ENCODE data around the gene SCYGR1.

SCYGR1 gene

GRCh38 chr2:227413371-227413770, 25.6 kb upstream of the SCYGR1 start:
- no peak overlapping the region for H2BK15ac ChIP-seq (replicated peaks; ENCODE audit: low read depth)
- no peaks in the 10 kb centered on the region for H3K27me3 ChIP-seq (ENCODE audit: insufficient read depth, low read length, poor library complexity)
- DNase-seq: no peak
- H4K5ac ChIP-seq (ENCODE audit: low read length): no peak overlapping the region
- no peak overlapping the region for H3K4me3 ChIP-seq (ENCODE audit: low read length)
- H3K79me1 ChIP-seq (ENCODE audit: low read length): no peaks in the 10 kb centered on the region
- no peak overlapping the region for H3K27ac ChIP-seq (ENCODE audit: low read depth, low read length)
- H3K4me2 ChIP-seq (ENCODE audit: low read length): no peak overlapping the region
- WGBS (ENCODE audit: extremely low coverage, insufficient coverage, low lambda C conversion rate): no CpG with 5 or more reads among the region's 8 CpGs
- no peak overlapping the region for H2BK5ac ChIP-seq (ENCODE audit: low read length)
- no peaks in the 10 kb centered on the region for H3K79me2 ChIP-seq (ENCODE audit: control insufficient read depth, insufficient read depth, low read length)
- no peak overlapping the region for H2AK5ac ChIP-seq (ENCODE audit: low read length)
- H3K9ac ChIP-seq (ENCODE audit: low read length): no peak overlapping the region
- H3K18ac ChIP-seq (ENCODE audit: low read length): no peak overlapping the region
- H3K4ac ChIP-seq (ENCODE audit: low read depth, low read length): no peak overlapping the region
- H2BK120ac ChIP-seq (ENCODE audit: low read depth, low read length): no peak overlapping the region
- no peak overlapping the region for H3K56ac ChIP-seq (ENCODE audit: low read length)
- H3K4me1 ChIP-seq (ENCODE audit: control insufficient read depth, low read depth, low read length): no peaks in the 10 kb centered on the region
- H4K8ac ChIP-seq (ENCODE audit: low read depth, low read length): no peak overlapping the region
- H3K36me3 ChIP-seq (ENCODE audit: control insufficient read depth, insufficient read depth, low read length): no peaks in the 10 kb centered on the region
- H3K23ac ChIP-seq (ENCODE audit: low read length): no peak overlapping the region

- H2BK15ac ChIP-seq (replicated peaks; ENCODE audit: low read depth): no peak overlapping the region
- no peak for DNase-seq
Observed at GRCh38 chr2:227412877-227413276, 25.1 kb upstream of the SCYGR1 start.

GRCh38 chr2:227411990-227412350, 24.2 kb upstream of the SCYGR1 start:
- H4K8ac ChIP-seq (ENCODE audit: low read depth, low read length): no peak overlapping the region
- H3K18ac ChIP-seq (ENCODE audit: low read length): no peak overlapping the region
- no peak overlapping the region for H3K4ac ChIP-seq (ENCODE audit: low read depth, low read length)
- H2AK5ac ChIP-seq (ENCODE audit: low read length): no peak overlapping the region
- WGBS (ENCODE audit: extremely low coverage, insufficient coverage, low lambda C conversion rate): no CpG with 5 or more reads among the region's 3 CpGs
- no peaks in the 10 kb centered on the region for H3K79me1 ChIP-seq (ENCODE audit: low read length)
- no peak overlapping the region for H3K23ac ChIP-seq (ENCODE audit: low read length)
- H3K27me3 ChIP-seq (ENCODE audit: insufficient read depth, low read length, poor library complexity): no peaks in the 10 kb centered on the region
- no peak overlapping the region for H2BK15ac ChIP-seq (replicated peaks; ENCODE audit: low read depth)
- no peak for DNase-seq
- no peak overlapping the region for H3K4me2 ChIP-seq (ENCODE audit: low read length)
- no peak overlapping the region for H3K56ac ChIP-seq (ENCODE audit: low read length)
- no peaks in the 10 kb centered on the region for H3K79me2 ChIP-seq (ENCODE audit: control insufficient read depth, insufficient read depth, low read length)
- H3K36me3 ChIP-seq (ENCODE audit: control insufficient read depth, insufficient read depth, low read length): no peaks in the 10 kb centered on the region
- no peak overlapping the region for H3K27ac ChIP-seq (ENCODE audit: low read depth, low read length)
- H2BK120ac ChIP-seq (ENCODE audit: low read depth, low read length): no peak overlapping the region
- H3K4me1 ChIP-seq (ENCODE audit: control insufficient read depth, low read depth, low read length): no peaks in the 10 kb centered on the region
- no peak overlapping the region for H4K5ac ChIP-seq (ENCODE audit: low read length)
- no peak overlapping the region for H3K9ac ChIP-seq (ENCODE audit: low read length)
- no peak overlapping the region for H2BK5ac ChIP-seq (ENCODE audit: low read length)
- H3K4me3 ChIP-seq (ENCODE audit: low read length): no peak overlapping the region

More at GRCh38 chr2:227412877-227413276, 25.1 kb upstream of the SCYGR1 start:
- Histone ChIP-seq H3K79me1 (ENCODE audit: low read length) (no peaks in the 10 kb centered on the region), H2BK5ac (ENCODE audit: low read length) (no peak overlapping the region), H3K27ac (ENCODE audit: low read depth, low read length) (no peak overlapping the region), H2BK120ac (ENCODE audit: low read depth, low read length) (no peak overlapping the region), H3K4ac (ENCODE audit: low read depth, low read length) (no peak overlapping the region), H3K27me3 (ENCODE audit: insufficient read depth, low read length, poor library complexity) (no peaks in the 10 kb centered on the region), H2AK5ac (ENCODE audit: low read length) (no peak overlapping the region), H3K23ac (ENCODE audit: low read length) (no peak overlapping the region), H3K18ac (ENCODE audit: low read length) (no peak overlapping the region), H4K5ac (ENCODE audit: low read length) (no peak overlapping the region), H3K4me1 (ENCODE audit: control insufficient read depth, low read depth, low read length) (no peaks in the 10 kb centered on the region), H3K56ac (ENCODE audit: low read length) (no peak overlapping the region), H4K8ac (ENCODE audit: low read depth, low read length) (no peak overlapping the region), H3K79me2 (ENCODE audit: control insufficient read depth, insufficient read depth, low read length) (no peaks in the 10 kb centered on the region), H3K36me3 (ENCODE audit: control insufficient read depth, insufficient read depth, low read length) (no peaks in the 10 kb centered on the region), H3K9ac (ENCODE audit: low read length) (no peak overlapping the region), H3K4me2 (ENCODE audit: low read length) (no peak overlapping the region), H3K4me3 (ENCODE audit: low read length) (no peak overlapping the region)
- WGBS (ENCODE audit: extremely low coverage, insufficient coverage, low lambda C conversion rate): no CpG with 5 or more reads among the region's 5 CpGs

DNA sequence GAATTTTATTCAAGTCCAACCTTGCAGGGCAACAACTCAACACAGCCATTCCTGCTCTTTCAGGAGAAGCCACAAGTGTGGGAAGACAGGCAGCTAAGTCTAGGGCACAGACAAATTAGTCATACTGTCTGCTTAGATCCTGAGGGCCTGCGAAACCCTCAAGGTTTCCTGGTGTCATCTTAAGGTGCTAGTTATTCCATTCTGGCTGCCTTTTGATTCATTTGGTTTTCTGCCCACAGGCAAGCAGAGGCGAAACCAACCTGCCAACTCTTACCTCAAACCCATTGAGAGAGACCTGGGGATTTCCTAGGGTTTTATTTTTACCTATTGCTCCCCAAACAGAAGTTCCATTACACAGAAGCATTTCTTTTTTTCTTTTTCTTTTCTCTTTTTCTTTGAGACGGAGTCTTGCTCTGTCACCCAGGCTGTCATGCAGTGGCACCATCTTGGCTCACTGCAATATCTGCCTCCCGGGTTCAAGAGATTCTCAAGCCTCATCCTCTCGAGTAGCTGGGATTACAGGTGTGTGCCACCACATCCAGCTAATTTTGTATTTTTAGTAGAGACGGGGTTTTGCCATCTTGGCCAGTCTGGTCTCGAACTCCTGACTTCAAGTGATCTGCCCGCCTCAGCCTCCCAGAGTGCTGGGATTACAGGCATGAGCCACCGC, 23.7 kb upstream of the SCYGR1 start:
- H3K27ac ChIP-seq (ENCODE audit: low read depth, low read length): no peak overlapping the region
- no peak overlapping the region for H3K9ac ChIP-seq (ENCODE audit: low read length)
- no peak overlapping the region for H4K8ac ChIP-seq (ENCODE audit: low read depth, low read length)
- no peak overlapping the region for H2BK120ac ChIP-seq (ENCODE audit: low read depth, low read length)
- H3K4me1 ChIP-seq (ENCODE audit: control insufficient read depth, low read depth, low read length): no peaks in the 10 kb centered on the region
- no peak overlapping the region for H4K5ac ChIP-seq (ENCODE audit: low read length)
- no peaks in the 10 kb centered on the region for H3K27me3 ChIP-seq (ENCODE audit: insufficient read depth, low read length, poor library complexity)
- H3K79me2 ChIP-seq (ENCODE audit: control insufficient read depth, insufficient read depth, low read length): no peaks in the 10 kb centered on the region
- no peak overlapping the region for H3K4me2 ChIP-seq (ENCODE audit: low read length)
- H3K4ac ChIP-seq (ENCODE audit: low read depth, low read length): no peak overlapping the region
- H3K56ac ChIP-seq (ENCODE audit: low read length): no peak overlapping the region
- H2BK5ac ChIP-seq (ENCODE audit: low read length): no peak overlapping the region
- no CpG with 5 or more reads among the region's 9 CpGs for WGBS (ENCODE audit: extremely low coverage, insufficient coverage, low lambda C conversion rate)
- H2AK5ac ChIP-seq (ENCODE audit: low read length): no peak overlapping the region
- H3K18ac ChIP-seq (ENCODE audit: low read length): no peak overlapping the region
- no peak for DNase-seq
- H3K36me3 ChIP-seq (ENCODE audit: control insufficient read depth, insufficient read depth, low read length): no peaks in the 10 kb centered on the region
- no peak overlapping the region for H3K4me3 ChIP-seq (ENCODE audit: low read length)
- no peaks in the 10 kb centered on the region for H3K79me1 ChIP-seq (ENCODE audit: low read length)
- H3K23ac ChIP-seq (ENCODE audit: low read length): no peak overlapping the region
- no peak overlapping the region for H2BK15ac ChIP-seq (replicated peaks; ENCODE audit: low read depth)

DNA sequence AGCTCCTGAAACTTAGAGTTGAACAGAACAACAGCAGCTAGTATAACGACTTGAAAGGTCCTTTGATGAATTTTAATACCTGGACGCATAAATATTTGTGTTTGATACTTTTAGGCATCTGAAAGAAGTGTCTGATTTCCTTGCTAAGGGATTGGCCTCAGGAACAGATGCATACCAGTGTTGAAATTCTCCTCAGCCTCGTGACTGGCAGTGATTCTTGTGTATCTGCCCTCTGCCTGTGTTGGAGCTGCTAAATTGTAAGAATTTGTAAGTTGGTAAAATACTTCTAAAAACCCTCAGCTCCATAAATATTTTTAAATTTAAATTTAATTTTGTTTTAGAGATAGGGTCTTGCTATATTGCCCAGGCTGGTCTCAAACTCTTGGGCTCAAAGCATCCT, 22.4 kb upstream of the SCYGR1 start:
- Histone ChIP-seq H3K4me2 (ENCODE audit: low read length) (no peak overlapping the region), H4K5ac (ENCODE audit: low read length) (no peak overlapping the region), H3K9ac (ENCODE audit: low read length) (no peak overlapping the region), H3K79me2 (ENCODE audit: control insufficient read depth, insufficient read depth, low read length) (no peaks in the 10 kb centered on the region), H2BK5ac (ENCODE audit: low read length) (no peak overlapping the region), H2AK5ac (ENCODE audit: low read length) (no peak overlapping the region), H3K56ac (ENCODE audit: low read length) (no peak overlapping the region), H3K27ac (ENCODE audit: low read depth, low read length) (no peak overlapping the region), H3K4me3 (ENCODE audit: low read length) (no peak overlapping the region), H3K4me1 (ENCODE audit: control insufficient read depth, low read depth, low read length) (no peaks in the 10 kb centered on the region), H3K27me3 (ENCODE audit: insufficient read depth, low read length, poor library complexity) (no peaks in the 10 kb centered on the region), H4K8ac (ENCODE audit: low read depth, low read length) (no peak overlapping the region), H3K4ac (ENCODE audit: low read depth, low read length) (no peak overlapping the region), H2BK15ac (replicated peaks; ENCODE audit: low read depth) (no peak overlapping the region), H3K36me3 (ENCODE audit: control insufficient read depth, insufficient read depth, low read length) (no peaks in the 10 kb centered on the region), H3K79me1 (ENCODE audit: low read length) (no peaks in the 10 kb centered on the region), H3K23ac (ENCODE audit: low read length) (no peak overlapping the region), H3K18ac (ENCODE audit: low read length) (no peak overlapping the region), H2BK120ac (ENCODE audit: low read depth, low read length) (no peak overlapping the region)
- DNase-seq: no peak
- no CpG with 5 or more reads among the region's 3 CpGs for WGBS (ENCODE audit: extremely low coverage, insufficient coverage, low lambda C conversion rate)

GRCh38 chr2:227407591-227408151, 19.9 kb upstream of the SCYGR1 start:
- Histone ChIP-seq H2AK5ac (ENCODE audit: low read length) (no peak overlapping the region), H2BK5ac (ENCODE audit: low read length) (no peak overlapping the region), H3K36me3 (ENCODE audit: control insufficient read depth, insufficient read depth, low read length) (no peaks in the 10 kb centered on the region), H4K5ac (ENCODE audit: low read length) (no peak overlapping the region), H3K18ac (ENCODE audit: low read length) (no peak overlapping the region), H3K79me2 (ENCODE audit: control insufficient read depth, insufficient read depth, low read length) (no peaks in the 10 kb centered on the region), H3K9ac (ENCODE audit: low read length) (no peak overlapping the region), H3K56ac (ENCODE audit: low read length) (no peak overlapping the region), H3K4me2 (ENCODE audit: low read length) (no peak overlapping the region), H3K4ac (ENCODE audit: low read depth, low read length) (no peak overlapping the region), H3K79me1 (ENCODE audit: low read length) (no peaks in the 10 kb centered on the region), H3K23ac (ENCODE audit: low read length) (no peak overlapping the region), H2BK15ac (replicated peaks; ENCODE audit: low read depth) (no peak overlapping the region), H3K4me1 (ENCODE audit: control insufficient read depth, low read depth, low read length) (no peaks in the 10 kb centered on the region), H4K8ac (ENCODE audit: low read depth, low read length) (no peak overlapping the region), H2BK120ac (ENCODE audit: low read depth, low read length) (no peak overlapping the region), H3K27ac (ENCODE audit: low read depth, low read length) (no peak overlapping the region), H3K4me3 (ENCODE audit: low read length) (no peak overlapping the region), H3K27me3 (ENCODE audit: insufficient read depth, low read length, poor library complexity) (no peaks in the 10 kb centered on the region)
- WGBS (ENCODE audit: extremely low coverage, insufficient coverage, low lambda C conversion rate): no CpG with 5 or more reads among the region's 16 CpGs
- peak; percentile 39 for DNase-seq
